Renal cortex interstitium (tissue), 15 donors: Measurements from ENCODE around the gene AKR1D1. TPM values are rescaled to one million over a fixed set of nuclear protein-coding genes. Genes with fewer than 3 reads are reported as not detected.
"Not testable (repeated sequence)": the region's sequence is repeated elsewhere in the genome, so short reads cannot be mapped to it uniquely, and the experiment has no call there.

Experiments used
- DNase-seq, 11 donors: peaks; one replicate each; pipeline ENCODE4 v3.0.0-alpha.2; 2013; ENCODE audit warnings: low read depth in 9 of 11, low spot score in 4 of 11; ENCODE audit errors: extremely low read depth in 1 of 11
- long read RNA-seq, 16 experiments: transcript quantifications; one replicate each; lab custom pipeline, GENCODE V29; 2026
- polyA plus RNA-seq, 3 donors: library from polyadenylated mRNA; unstranded; fragments of 120-200 nt; gene quantifications; one replicate each; pipeline ENCODE4 v1.2.1, GENCODE V29; 2013; ENCODE audit not compliant: insufficient read length in 3 of 3

Gene AKR1D1, protein sequence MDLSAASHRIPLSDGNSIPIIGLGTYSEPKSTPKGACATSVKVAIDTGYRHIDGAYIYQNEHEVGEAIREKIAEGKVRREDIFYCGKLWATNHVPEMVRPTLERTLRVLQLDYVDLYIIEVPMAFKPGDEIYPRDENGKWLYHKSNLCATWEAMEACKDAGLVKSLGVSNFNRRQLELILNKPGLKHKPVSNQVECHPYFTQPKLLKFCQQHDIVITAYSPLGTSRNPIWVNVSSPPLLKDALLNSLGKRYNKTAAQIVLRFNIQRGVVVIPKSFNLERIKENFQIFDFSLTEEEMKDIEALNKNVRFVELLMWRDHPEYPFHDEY
- polyA plus RNA-seq = under 1 TPM; 0.13 to 0.20 (median 0.17) TPM
- long read RNA-seq, donor 1 = 0 reads
- long read RNA-seq, donor 2 = 0 reads
- long read RNA-seq, donor 3 = 0 reads
- long read RNA-seq, donor 4 = 0 reads
- long read RNA-seq, donor 5 = 0 reads
- long read RNA-seq, donor 6 = 0 reads
- long read RNA-seq, donor 7 = 0 reads
- long read RNA-seq, donor 8 = 0 reads
- long read RNA-seq, donor 9 = 0 reads
- long read RNA-seq, donor 10 = 0 reads
- long read RNA-seq, donor 11 = 0 reads
- long read RNA-seq, donor 12 = 0 reads
- long read RNA-seq, donor 13 = 0 reads
- long read RNA-seq, donor 14 = 0 reads
- long read RNA-seq, donor 15 = 0 reads
- long read RNA-seq, donor 16 = 0 reads

DNA sequence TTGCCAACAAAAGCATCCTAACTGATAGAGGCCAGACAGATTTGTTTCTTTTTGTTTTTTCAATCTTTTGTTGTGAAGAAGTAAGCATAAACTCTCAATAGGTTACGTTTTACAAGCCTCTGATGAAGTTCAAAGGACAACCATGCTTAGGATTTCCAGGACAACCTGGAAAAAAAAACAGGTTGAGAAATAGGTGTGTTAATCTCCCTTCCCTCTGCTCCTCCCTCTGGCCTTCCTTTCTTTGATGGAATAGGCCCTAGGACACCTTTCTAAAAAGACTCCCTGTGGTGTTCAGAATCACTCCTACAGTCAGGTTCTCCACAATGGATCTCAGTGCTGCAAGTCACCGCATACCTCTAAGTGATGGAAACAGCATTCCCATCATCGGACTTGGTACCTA is at the start of gene AKR1D1:
Gene AKR1D1 (plus strand): TSS at position 264 of the 400 bp plus-strand sequence. CDS start 60 bp downstream, at position 324.
- DNase-seq = no peak

DNA sequence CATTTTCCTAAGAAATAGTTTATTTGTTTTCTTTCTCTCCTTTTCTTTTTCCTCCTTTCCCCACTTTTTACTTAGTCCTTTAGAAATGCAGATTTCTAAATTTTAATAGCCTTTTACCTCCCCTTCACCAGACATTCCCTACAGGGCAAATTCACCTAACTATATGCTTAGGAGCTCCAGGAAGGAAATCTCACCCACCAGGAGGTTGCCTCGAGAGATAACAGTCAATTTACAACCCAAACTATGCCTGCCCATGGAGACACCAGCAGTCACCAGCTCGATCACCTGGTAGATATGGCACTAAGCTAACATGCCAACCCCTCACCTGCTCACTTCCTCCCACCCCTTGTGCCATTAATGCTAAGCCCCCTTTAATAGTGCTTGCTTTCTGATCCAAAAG is 49.2 kb upstream of the AKR1D1 start:
- DNase-seq = no peak

DNA sequence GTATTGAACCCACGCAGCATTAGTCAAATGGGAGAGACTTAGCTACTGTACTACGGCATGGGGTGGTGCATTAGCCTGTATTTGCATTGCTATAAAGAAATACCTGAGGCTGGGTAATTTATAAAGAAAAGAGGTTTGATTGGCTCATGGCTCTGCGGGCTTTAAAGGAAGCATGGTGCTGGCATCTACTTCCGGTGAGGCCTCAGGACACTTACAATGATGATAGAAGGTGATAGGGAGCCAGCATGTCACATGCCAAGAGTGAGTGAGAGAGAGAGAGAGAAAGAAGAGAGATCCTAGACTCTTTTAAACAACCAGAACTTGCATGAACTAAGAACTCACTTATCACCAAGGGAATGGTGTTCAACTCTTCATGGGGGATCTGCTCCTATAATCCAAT is 47.1 kb upstream of the AKR1D1 start:
- DNase-seq = no peak

DNA sequence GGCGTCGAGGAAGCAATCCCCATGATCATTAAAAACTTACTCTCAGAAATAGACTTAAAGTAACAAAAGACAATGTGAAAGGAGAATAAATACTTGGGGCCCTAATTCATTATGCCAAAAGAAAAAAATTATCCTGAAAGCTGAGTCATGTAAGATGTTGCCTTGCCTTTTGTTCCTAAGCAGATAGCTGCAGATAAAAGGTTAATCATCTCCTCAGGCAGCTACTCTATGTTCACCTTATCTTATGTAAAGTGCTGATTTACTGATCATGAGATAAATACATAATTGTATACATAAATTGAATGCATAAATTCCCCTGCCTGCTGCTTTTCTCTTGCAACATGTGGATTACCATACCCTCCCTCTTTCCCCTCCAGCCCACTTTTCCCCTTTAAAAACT is 46.3 kb upstream of the AKR1D1 start:
- no peak for DNase-seq

DNA sequence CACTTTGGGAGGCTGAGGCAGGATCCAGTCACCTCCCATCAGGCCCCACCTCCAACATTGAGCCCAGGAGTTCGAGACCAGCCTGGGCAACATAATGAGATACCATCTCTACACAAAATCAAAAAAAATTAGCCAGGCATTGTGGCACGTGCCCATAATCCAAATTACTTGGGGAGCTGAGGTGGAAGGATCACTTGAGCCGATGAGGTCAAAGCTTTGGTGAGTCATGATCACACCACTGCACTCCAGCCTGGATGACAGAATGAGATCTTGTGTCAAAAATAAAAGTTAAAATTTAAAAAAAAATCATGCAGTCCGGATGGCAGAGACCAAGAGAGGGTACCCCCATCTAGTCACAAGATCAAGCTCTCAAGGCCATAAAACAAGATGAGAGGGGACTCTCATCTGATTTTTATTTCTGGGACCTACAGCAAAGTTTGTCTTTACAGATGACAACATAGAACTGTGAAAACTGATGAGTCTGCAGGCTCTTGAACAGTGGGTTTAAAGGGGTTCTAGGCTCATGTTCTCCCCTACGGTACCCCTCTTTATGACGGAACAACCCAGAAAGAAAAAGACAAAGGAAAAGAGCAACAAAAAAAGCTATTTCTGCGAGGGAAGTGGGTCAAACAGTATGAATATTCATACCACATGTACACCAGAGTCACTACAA is 45.4 kb upstream of the AKR1D1 start:
- DNase-seq = no peak

DNA sequence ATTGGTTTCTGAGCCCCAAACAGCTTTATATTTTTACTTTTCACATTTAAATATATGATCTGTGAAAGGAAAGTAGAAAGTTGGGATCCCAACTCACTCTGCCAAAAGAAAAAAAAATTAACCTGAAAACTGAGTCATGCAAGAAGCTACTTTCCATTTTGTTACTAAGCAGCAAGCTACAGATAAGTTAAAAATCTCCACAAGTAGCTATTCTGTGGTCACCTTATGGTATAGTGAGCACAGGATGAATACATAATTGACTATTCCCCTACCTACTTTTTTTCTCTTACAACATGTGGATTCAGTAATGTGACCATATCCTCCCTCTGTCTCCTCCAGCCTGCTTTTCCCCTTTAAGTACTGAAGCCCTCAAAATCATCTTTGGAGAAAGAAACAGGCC is 44.1 kb upstream of the AKR1D1 start:
- DNase-seq = no peak

DNA sequence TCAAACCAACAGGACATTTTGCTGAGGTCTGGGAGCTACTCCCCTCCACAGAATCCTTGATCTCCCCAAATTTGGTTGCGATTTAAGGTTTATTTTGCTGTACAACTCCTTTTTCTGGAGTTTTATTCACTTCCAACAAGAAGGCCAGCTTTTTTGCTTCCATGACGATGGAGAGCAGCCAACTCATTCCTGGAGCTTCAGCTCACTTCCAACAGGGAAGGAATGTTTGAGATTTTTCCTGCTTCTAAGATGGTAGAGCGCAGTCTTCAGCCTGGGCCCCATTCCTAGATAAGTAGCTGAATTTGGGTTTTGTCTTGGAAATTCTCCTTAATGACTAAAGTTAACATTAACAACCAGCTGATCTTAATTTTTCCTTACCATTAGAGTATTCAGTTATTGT is 43.5 kb upstream of the AKR1D1 start:
- DNase-seq = no peak

DNA sequence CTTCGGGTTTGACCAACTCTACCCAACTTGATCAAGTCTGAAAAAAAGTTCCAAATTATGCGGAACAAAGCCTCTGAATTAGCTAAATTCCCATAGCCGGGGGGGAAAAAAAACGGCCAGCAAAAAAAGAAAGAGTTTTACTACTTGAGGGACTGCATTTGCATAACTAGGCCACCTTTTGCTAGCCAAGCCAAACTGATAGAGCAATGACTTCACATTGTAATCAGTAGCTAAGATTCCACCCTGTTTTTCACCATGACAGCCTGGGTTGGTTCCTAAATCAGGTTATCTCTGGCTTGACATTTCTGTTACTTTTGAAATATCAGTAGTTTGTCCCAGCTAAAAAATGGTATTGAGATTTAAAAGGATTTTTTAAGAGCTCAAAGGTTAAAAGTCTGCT is 43.0 kb upstream of the AKR1D1 start:
- DNase-seq = no peak

DNA sequence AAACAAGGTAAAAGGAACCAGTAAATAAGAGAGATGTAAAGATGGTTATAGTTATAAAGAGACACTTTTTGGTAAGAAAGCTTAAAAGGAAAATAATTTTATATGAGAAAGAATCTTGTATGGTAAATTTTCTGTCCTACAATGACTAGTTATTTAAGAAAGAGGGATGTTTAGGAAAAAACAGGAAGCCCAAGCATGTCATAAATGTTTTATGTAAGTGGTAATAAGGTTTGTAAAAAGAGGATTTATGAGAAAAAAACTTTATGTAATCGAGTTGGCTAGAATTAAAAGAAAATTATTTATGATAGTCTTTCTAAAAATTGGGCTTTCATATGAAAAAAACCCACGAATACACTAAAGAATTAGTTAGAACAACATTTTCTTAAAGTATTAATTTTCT is 40.1 kb upstream of the AKR1D1 start:
- DNase-seq = no peak

DNA sequence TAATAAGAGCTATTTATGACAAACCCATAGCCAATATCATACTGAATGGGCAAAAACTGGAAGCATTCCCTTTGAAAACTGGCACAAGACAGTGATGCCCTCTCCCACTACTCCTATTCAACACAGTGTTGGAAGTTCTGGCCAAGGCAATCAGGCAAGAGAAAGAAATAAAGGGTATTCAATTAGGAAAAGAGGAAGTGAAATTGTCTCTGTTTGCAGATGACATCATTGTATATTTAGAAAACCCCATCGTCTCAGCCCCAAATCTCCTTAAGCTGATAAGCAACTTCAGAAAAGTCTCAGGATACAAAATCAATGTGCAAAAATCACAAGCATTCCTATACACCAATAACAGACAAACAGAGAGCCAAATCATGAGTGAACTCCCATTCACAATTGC is 36.2 kb upstream of the AKR1D1 start:
- not testable (repeated sequence) for DNase-seq

DNA sequence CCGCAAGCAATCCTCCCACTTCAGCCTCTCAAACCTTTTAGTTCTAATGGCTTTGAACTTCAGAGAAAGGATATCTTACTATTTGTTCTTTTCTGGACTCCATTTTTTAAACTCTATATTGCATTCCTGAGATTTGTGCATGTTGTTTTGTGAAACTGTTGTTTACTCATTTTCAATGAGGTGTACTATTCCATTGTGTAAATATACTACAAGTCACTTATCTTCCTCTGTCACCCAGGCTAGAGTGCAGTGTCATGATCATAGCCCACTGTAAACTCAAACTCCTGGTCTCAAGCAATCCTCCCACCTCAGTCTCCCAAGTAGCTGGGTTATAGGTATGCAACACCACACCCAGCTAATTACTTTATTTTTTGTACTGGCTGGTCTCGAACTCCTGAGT is 31.4 kb upstream of the AKR1D1 start:
- no peak for DNase-seq

DNA sequence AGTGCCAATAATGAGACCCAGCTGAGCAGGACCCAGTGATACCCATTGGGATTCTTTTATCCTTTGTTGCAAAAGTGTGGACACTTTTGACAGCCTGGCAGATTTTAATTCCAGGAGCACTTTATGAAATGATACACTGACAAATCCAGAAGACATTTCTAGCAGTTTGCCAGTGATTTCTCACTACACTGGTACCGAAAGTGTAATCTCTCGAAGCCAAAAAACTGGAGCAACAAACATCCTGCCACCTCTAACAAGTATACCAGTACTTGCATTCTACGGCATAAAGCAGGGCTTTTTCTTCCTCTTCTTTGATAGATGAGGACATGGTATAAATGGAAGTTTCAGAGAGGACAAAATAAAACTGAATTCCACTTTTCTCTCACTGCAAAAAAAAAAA is 28.4 kb upstream of the AKR1D1 start:
- DNase-seq = no peak

DNA sequence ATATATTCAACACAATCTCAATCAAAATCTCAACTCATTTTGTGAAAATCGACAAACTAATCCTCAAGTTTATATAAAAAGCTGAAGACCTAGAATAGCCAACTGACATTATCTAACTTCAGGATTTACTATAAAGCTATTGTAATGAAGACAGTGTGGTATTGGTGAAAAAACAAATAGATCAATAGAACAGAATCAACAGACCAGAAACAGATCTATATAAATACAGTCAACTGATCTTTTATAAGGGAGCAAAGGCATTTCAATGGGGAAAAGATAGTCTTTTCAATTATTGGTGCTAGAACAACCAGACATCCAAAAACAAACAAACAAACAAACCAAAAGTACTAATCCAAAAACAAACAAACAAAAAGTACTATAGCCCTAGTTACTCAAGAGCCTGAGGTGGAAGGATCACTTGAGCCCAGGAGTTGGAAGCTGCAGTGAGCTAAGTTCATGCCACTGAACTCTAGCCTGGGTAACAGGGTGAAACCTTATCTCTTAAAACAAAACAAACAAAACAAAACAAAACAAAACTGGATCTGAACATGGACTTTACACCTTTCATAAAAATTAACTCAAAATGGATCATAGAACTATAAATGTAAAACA is 26.6 kb upstream of the AKR1D1 start:
- no peak for DNase-seq

DNA sequence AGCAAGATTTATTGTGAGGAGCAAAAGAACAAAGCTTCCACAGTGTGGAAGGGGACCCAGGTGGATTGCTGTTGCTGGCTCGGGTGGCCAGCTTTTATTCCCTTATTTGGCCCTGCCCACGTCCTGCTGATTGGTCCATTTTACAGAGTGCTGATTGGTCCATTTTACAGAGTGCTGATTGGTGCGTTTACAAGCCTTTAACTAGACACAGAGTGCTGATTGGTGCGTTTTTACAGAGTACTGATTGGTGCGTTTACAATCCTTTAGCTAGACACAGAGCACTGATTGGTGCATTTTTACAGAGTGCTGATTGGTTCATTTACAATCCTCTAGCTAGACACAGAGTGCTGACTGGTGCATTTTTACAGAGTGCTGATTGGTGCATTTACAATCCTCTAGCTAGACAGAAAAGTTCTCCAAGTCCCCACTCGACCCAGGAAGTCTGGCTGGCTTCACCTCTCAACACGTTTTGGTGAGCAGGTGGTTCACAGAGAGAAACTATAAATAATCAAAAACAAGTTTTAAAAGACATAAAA is 24.5 kb upstream of the AKR1D1 start:
- not testable (repeated sequence) for DNase-seq

DNA sequence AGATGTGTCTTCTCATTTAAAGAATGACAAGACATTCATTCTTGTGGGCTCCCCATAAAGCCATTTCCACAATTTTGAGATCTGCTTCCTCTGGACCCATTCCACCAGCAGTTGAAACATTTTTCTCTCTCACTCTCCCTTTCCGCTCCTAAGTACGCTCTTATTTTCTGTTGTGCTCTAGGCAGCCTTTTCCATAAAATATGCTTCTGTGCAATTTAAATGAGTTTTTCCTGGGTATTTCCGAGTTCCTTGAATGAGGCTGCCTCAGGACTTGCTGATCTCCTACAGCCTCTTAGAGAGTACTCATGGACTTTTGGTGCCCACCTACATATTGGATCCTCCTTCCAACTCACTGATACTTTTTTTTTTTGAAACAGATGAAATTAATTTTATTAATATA is 23.6 kb upstream of the AKR1D1 start:
- DNase-seq = no peak

DNA sequence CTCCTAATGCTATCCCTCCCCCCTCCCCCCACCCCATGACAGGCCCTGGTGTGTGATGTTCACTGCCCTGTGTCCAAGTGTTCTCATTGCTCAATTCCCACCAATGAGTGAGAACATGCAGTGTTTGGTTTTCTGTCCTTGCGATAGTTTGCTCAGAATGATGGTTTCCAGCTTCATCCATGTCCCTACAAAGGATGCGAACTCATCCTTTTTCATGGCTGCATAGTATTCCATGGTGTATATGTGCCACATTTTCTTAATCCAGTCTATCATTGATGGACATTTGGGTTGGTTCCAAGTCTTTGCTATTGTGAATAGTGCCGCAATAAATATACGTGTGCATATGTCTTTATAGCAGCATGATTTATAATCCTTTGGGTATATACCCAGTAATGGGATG is 20.6 kb upstream of the AKR1D1 start:
- DNase-seq = not testable (repeated sequence)

DNA sequence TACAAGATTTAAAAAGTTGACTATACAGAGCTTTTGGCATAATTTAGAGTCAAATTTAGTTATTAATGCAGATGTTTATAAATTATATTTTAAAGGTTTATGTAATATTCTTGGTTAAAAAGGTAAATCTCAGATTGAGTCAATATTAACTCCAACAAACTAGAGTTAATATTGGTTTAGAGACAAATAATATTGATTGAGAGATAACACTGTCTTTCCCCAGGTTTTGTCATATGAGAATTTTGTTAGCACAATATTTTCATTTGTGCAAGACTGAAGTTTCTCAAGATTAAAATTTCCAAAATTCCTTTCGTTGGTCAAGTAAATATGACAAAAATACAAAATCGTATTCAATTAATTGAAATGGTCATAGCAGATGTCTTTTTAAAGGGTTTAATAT is 12.9 kb upstream of the AKR1D1 start:
- DNase-seq = no peak

DNA sequence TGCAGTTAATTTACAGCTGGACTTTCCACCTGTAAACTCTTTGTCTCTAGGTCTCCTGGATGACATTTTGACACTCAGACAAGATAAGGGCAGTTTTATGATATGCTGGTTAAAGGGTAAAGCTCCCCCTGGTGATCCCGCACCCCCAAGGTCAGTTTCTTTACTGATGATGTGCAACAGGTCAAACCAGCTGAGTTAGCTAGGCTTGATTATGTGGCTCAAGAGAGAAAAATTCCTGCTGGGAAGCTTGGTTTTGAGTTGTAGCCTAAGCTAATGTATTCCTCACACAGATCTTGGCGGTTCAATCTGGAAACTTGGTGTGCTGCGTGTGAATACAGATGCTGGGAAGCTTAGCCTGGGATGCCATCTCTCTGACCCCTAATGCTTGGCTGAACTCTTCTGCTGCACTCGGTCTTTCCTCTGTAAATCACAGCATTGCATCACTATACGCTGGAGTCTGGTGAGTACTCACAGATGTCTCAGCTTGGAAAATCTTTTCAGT is 11.4 kb upstream of the AKR1D1 start:
- DNase-seq = no peak

DNA sequence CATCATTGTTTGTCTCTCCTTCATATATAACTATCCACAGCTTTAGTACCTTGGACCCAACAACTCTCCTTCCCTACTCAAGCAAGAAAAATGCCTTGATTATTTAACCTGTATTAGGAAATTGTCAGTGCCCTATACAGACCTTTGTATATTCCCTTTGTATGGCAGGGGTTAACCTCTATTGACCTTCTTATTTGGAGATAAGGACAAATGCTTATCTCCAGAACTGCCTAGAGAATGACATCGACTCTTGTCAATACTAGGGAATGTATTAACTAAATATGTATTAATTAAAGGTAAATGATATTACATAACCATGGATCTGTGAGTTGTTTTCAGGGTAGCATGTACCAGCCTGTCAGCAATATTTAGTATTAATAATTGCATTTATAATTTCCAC is 10.4 kb upstream of the AKR1D1 start:
- DNase-seq = no peak
